H9 (cell line): ENCODE data around the gene TMEM135. TPM values are rescaled to one million over a fixed set of nuclear protein-coding genes. Genes with fewer than 3 reads are reported as not detected.

ENCODE experiments used
- DNase-seq: peaks from one replicate; pipeline ENCODE4 v3.0.0-alpha.2; 2017
- H2AFZ ChIP-seq: one replicate; pipeline ENCODE4 v1.6.1; 2013; ENCODE audit warnings: mild to moderate bottlenecking, low read length, control low read depth, moderate library complexity
- H2AK5ac ChIP-seq: 2 replicates; pipeline ENCODE4 v1.6.1; 2013; ENCODE audit warnings: low read length, control low read depth, mixed read lengths; ENCODE audit not compliant: insufficient read length
- H2BK120ac ChIP-seq: one replicate; pipeline ENCODE4 v1.6.1; 2013; ENCODE audit warnings: low read depth, mild to moderate bottlenecking, low read length, control low read depth, inconsistent platforms; ENCODE audit not compliant: poor library complexity, severe bottlenecking
- H2BK12ac ChIP-seq: 2 replicates; pipeline ENCODE4 v1.6.1; 2013; ENCODE audit warnings: low read length, control low read depth, mixed read lengths, low read depth; ENCODE audit not compliant: insufficient read length
- H2BK15ac ChIP-seq: 2 replicates; pipeline ENCODE4 v1.6.1; 2013; ENCODE audit warnings: low read depth, low read length, control low read depth
- H2BK20ac ChIP-seq: one replicate; pipeline ENCODE4 v1.6.1; 2013; ENCODE audit warnings: low read depth, mild to moderate bottlenecking, low read length, control low read depth, inconsistent platforms; ENCODE audit not compliant: poor library complexity, severe bottlenecking
- H2BK5ac ChIP-seq: 2 replicates; pipeline ENCODE4 v1.6.1; 2013; ENCODE audit warnings: low read length, control low read depth, mixed read lengths; ENCODE audit not compliant: insufficient read length
- H3K14ac ChIP-seq: 2 replicates; pipeline ENCODE4 v1.6.1; 2013; ENCODE audit warnings: low read length, control low read depth; ENCODE audit not compliant: insufficient read depth
- H3K18ac ChIP-seq: 2 replicates; pipeline ENCODE4 v1.6.1; 2013; ENCODE audit warnings: low read depth, mild to moderate bottlenecking, mixed read lengths, low read length, control low read depth; ENCODE audit not compliant: insufficient read length
- H3K23ac ChIP-seq: 2 replicates; pipeline ENCODE4 v1.6.1; 2013; ENCODE audit warnings: low read length, control low read depth, mixed read lengths, low read depth; ENCODE audit not compliant: insufficient read length
- H3K23me2 ChIP-seq: 2 replicates; pipeline ENCODE4 v1.6.1; 2013; ENCODE audit warnings: low read depth, mild to moderate bottlenecking, mixed read lengths, low read length, control low read depth; ENCODE audit not compliant: insufficient read length, poor library complexity, severe bottlenecking
- H3K27ac ChIP-seq: 2 replicates; pipeline ENCODE4 v1.5.1; 2013; ENCODE audit warnings: low read length, control low read depth, mixed read lengths, low read depth; ENCODE audit not compliant: insufficient read length
- H3K27me3 ChIP-seq: 2 replicates; pipeline ENCODE4 v1.6.1; 2013; ENCODE audit warnings: low read length, control low read depth, inconsistent platforms; ENCODE audit not compliant: insufficient read depth
- H3K4ac ChIP-seq: 2 replicates; pipeline ENCODE4 v1.6.1; 2013; ENCODE audit warnings: low read depth, mild to moderate bottlenecking, control low read depth, inconsistent platforms, low read length, moderate library complexity
- H3K4me1 ChIP-seq: 2 replicates; pipeline ENCODE4 v1.6.1; 2013; ENCODE audit warnings: low read length, control low read depth, inconsistent platforms; ENCODE audit not compliant: insufficient read depth
- H3K4me2 ChIP-seq: 2 replicates; pipeline ENCODE4 v1.6.1; 2013; ENCODE audit warnings: low read length, control low read depth, mixed read lengths; ENCODE audit not compliant: insufficient read length, insufficient read depth
- H3K56ac ChIP-seq: 2 replicates; pipeline ENCODE4 v1.6.1; 2013; ENCODE audit warnings: low read depth, mild to moderate bottlenecking, mixed read lengths, low read length, control low read depth; ENCODE audit not compliant: insufficient read length
- H3K79me1 ChIP-seq: 2 replicates; pipeline ENCODE4 v1.6.1; 2013; ENCODE audit warnings: low read depth, mild to moderate bottlenecking, moderate library complexity, low read length, control low read depth, inconsistent platforms; ENCODE audit not compliant: insufficient read depth, poor library complexity, severe bottlenecking
- H3K79me2 ChIP-seq: 2 replicates; pipeline ENCODE4 v1.6.1; 2013; ENCODE audit warnings: low read length, control low read depth, inconsistent platforms; ENCODE audit not compliant: insufficient read depth
- H3K9ac ChIP-seq: 2 replicates; pipeline ENCODE4 v1.6.1; 2013; ENCODE audit warnings: low read length, control low read depth, mixed read lengths; ENCODE audit not compliant: insufficient read length; ENCODE audit errors: extremely low read depth
- H3K9me3 ChIP-seq: one replicate; pipeline ENCODE4 v1.6.1; 2013; ENCODE audit warnings: low read depth, low read length, inconsistent platforms; ENCODE audit not compliant: control insufficient read depth
- H3T11ph ChIP-seq: one replicate; pipeline ENCODE4 v1.6.1; 2013; ENCODE audit warnings: mild to moderate bottlenecking, low read length, control low read depth, inconsistent platforms
- H4K20me1 ChIP-seq: one replicate; pipeline ENCODE4 v1.6.1; 2013; ENCODE audit not compliant: control insufficient read depth, insufficient read length, insufficient read depth
- H4K5ac ChIP-seq: 2 replicates; pipeline ENCODE4 v1.6.1; 2013; ENCODE audit warnings: low read depth, mild to moderate bottlenecking, mixed read lengths, low read length, control low read depth; ENCODE audit not compliant: insufficient read length
- H4K8ac ChIP-seq: replicated peaks from 2 replicates; pipeline ENCODE4 v1.6.1; 2013; ENCODE audit warnings: low read length, control low read depth, mixed read lengths, low read depth; ENCODE audit not compliant: insufficient read length
- H4K91ac ChIP-seq: 2 replicates; pipeline ENCODE4 v1.6.1; 2013; ENCODE audit warnings: low read depth, mild to moderate bottlenecking, moderate library complexity, mixed read lengths, low read length, control low read depth; ENCODE audit not compliant: insufficient read length
- H3K27ac Mint-ChIP-seq, 3 experiments: 2 replicates in 2 of 3; 3 replicates in 1 of 3; pipeline ENCODE4 v1.8.0; 2020 to 2021; ENCODE audit warnings: mixed read lengths in 3 of 3, mild to moderate bottlenecking in 1 of 3, moderate library complexity in 1 of 3
- H3K27me3 Mint-ChIP-seq: 2 replicates; pipeline ENCODE4 v1.8.0; 2021; ENCODE audit warnings: low read depth, mild to moderate bottlenecking, moderate library complexity, mixed read lengths
- H3K36me3 Mint-ChIP-seq, 3 experiments: 2 replicates in 2 of 3; 3 replicates in 1 of 3; pipeline ENCODE4 v1.8.0; 2020 to 2021; ENCODE audit warnings: low read depth in 3 of 3, mixed read lengths in 3 of 3; ENCODE audit not compliant: insufficient read depth in 1 of 3
- H3K4me1 Mint-ChIP-seq, 2 experiments: 2 replicates each; pipeline ENCODE4 v1.8.0; 2020; ENCODE audit warnings: mixed read lengths in 2 of 2
- H3K4me3 Mint-ChIP-seq, 2 experiments: 2 replicates in 1 of 2; 3 replicates in 1 of 2; pipeline ENCODE4 v1.8.0; 2020 to 2021; ENCODE audit warnings: mild to moderate bottlenecking in 2 of 2, mixed read lengths in 2 of 2, moderate library complexity in 1 of 2
- H3K9me3 Mint-ChIP-seq, 2 experiments: 2 replicates in 1 of 2; 3 replicates in 1 of 2; pipeline ENCODE4 v1.8.0; 2020; ENCODE audit warnings: mild to moderate bottlenecking in 2 of 2, mixed read lengths in 2 of 2, moderate library complexity in 1 of 2
- CTCF ChIP-seq: fragments of 200-600 bp; sonication (generic); conservative IDR thresholded peaks from 3 replicates; pipeline ENCODE4 v1.8.0; 2021; ENCODE audit warnings: antibody characterized with exemption, mild to moderate bottlenecking
- WGBS: extraction: QIAGEN DNeasy Blood & Tissue Kit; methylation state at CpG from one replicate; pipeline ENCODE4 v1.1.7; 2013; ENCODE audit warnings: missing lambda C conversion rate, low lambda C conversion rate, mixed read lengths; ENCODE audit not compliant: insufficient read length; ENCODE audit errors: extremely low coverage; 5-methylcytosine and 5-hydroxymethylcytosine counted together
- total RNA-seq: library from RNA; stranded (reverse); gene quantifications from 2 replicates; pipeline ENCODE4 v1.2.1, GENCODE V29; 2021

Gene TMEM135
- total RNA-seq, 1 experiment from 2014 or later = 25.2 TPM

- Histone ChIP-seq H2AFZ (peak overlapping the region; percentile 1), H2BK20ac (no peak overlapping the region), H4K5ac (no peak overlapping the region), H2BK15ac (no peak overlapping the region), H3K4ac (no peak overlapping the region), H3K23me2 (peaks cover 8% of the 10 kb centered on the region), H2BK120ac (no peak overlapping the region), H3K27ac (no peak overlapping the region), H3K18ac (peak overlapping the region; percentile 6), H2AK5ac (no peak overlapping the region), H2BK5ac (no peak overlapping the region), H3K4me2 (peak overlapping the region; percentile 81), H3K9me3 (no peaks in the 10 kb centered on the region), H4K20me1 (no peaks in the 10 kb centered on the region), H3K9ac (peak overlapping the region; percentile 3), H4K8ac (no peak overlapping the region), H3T11ph (no peak overlapping the region), H3K79me2 (peaks cover 9% of the 10 kb centered on the region; the same call in 1 of the 2 replicates), H3K27me3 (no peaks in the 10 kb centered on the region), H3K56ac (no peak overlapping the region), H3K79me1 (peaks cover 4% of the 10 kb centered on the region), H4K91ac (no peak overlapping the region), H3K14ac (0 out of 2 replicates have a peak overlapping the region, but pooled peaks have one; percentile 10), H3K23ac (no peak overlapping the region), H3K4me1 (peaks cover 3% of the 10 kb centered on the region), H2BK12ac (no peak overlapping the region)
- H3K36me3 Mint-ChIP-seq = 0 out of 7 replicates have a peak, but pooled peaks cover 0 to 2% (median 0%) of the 10 kb centered on the region in 3 experiments
- H3K27me3 Mint-ChIP-seq = no peaks in the 10 kb centered on the region
- peak overlapping the region; percentile 93 to 95 for H3K4me3 Mint-ChIP-seq
- DNase-seq = no peak
- no peak for TF ChIP-seq CTCF
- no CpG with 5 or more reads among the region's 10 CpGs for WGBS
- H3K9me3 Mint-ChIP-seq = no peaks in the 10 kb centered on the region
- H3K4me1 Mint-ChIP-seq = peaks cover 56% of the 10 kb centered on the region in 2 experiments
- peak overlapping the region; percentile 48 to 79 (median 73); a peak in 6 of 7 replicates for H3K27ac Mint-ChIP-seq
Observed at GRCh38 chr11:87036756-87037449, 831 bp upstream of the TMEM135 start.
